Activated T-cell treated with anti-CD3 and anti-CD28 coated beads, Interleukin-2, amount 50 U/mL, for 72 hours (primary cell): ENCODE measurements around the gene ZNF492. TPM values are rescaled to one million over a fixed set of nuclear protein-coding genes. Genes with fewer than 3 reads are reported as not detected.
A peak's percentile ranks its signal among the peaks of the same experiment; 100 is the strongest.
"Not testable (repeated sequence)": the region's sequence is repeated elsewhere in the genome, so short reads cannot be mapped to it uniquely, and the experiment has no call there.

Experiments
- ATAC-seq, 2 donors: fragments of 150-1000 bp; cut with Tn5 transposase; replicated peaks in 1 of 2; 2 replicates each; pipeline ENCODE4 v1.10.0; 2021; ENCODE audit warnings: moderate library complexity in 2 of 2, mild to moderate bottlenecking in 1 of 2
- DNase-seq, 2 donors: peaks; one replicate each; pipeline ENCODE4 v3.0.0; 2021 to 2022; ENCODE audit warnings: mixed read lengths in 1 of 2
- H3K27ac Mint-ChIP-seq: one replicate; pipeline ENCODE4 v1.8.0; 2022; ENCODE audit warnings: mild to moderate bottlenecking, moderate library complexity, mixed read lengths
- H3K27me3 Mint-ChIP-seq: one replicate; pipeline ENCODE4 v1.8.0; 2022; ENCODE audit warnings: low read depth, mixed read lengths
- H3K36me3 Mint-ChIP-seq, 2 donors: one replicate each; pipeline ENCODE4 v1.8.0; 2022; ENCODE audit warnings: mixed read lengths in 2 of 2, mild to moderate bottlenecking in 1 of 2; ENCODE audit not compliant: insufficient read depth in 2 of 2
- H3K4me1 Mint-ChIP-seq: one replicate; pipeline ENCODE4 v1.8.0; 2022; ENCODE audit warnings: low read depth, mixed read lengths
- H3K4me3 Mint-ChIP-seq, 2 donors: one replicate each; pipeline ENCODE4 v1.8.0; 2022; ENCODE audit warnings: mild to moderate bottlenecking in 2 of 2, mixed read lengths in 2 of 2, moderate library complexity in 2 of 2
- H3K9me3 Mint-ChIP-seq, 2 donors: one replicate each; pipeline ENCODE4 v1.8.0; 2022; ENCODE audit warnings: mixed read lengths in 2 of 2
- total RNA-seq, 2 donors: library from RNA; stranded (reverse); gene quantifications; one replicate each; pipeline ENCODE4 v1.2.3, GENCODE V29; 2022

ZNF492 gene
- total RNA-seq, 2 donors from 2014 or later = 0.93 to 2.7 TPM

- DNase-seq (no peak), ATAC-seq (no peak)
- Mint-ChIP-seq H3K4me3 (no peak overlapping the region), H3K36me3 (peaks cover 2 to 8% of the 10 kb centered on the region in 2 donors), H3K4me1 (no peaks in the 10 kb centered on the region), H3K27me3 (no peaks in the 10 kb centered on the region), H3K27ac (no peak overlapping the region), H3K9me3 (peaks cover 2 to 5% of the 10 kb centered on the region in 2 donors)
Observed at GRCh38 chr19:22622020-22622419, 12.1 kb upstream of the ZNF492 start.

- Mint-ChIP-seq H3K4me1 (no peaks in the 10 kb centered on the region), H3K4me3 (no peak overlapping the region), H3K36me3 (peaks cover 2 to 8% of the 10 kb centered on the region in 2 donors), H3K9me3 (peaks cover 2 to 5% of the 10 kb centered on the region in 2 donors), H3K27me3 (no peaks in the 10 kb centered on the region), H3K27ac (no peak overlapping the region)
- ATAC-seq = no peak
- DNase-seq = no peak
Observed at GRCh38 chr19:22622901-22623840, 11.0 kb upstream of the ZNF492 start.

- DNase-seq (no peak), ATAC-seq (no peak)
- Mint-ChIP-seq H3K4me3 (no peak overlapping the region), H3K9me3 (peaks cover 2 to 3% of the 10 kb centered on the region in 2 donors), H3K4me1 (no peaks in the 10 kb centered on the region), H3K27me3 (no peaks in the 10 kb centered on the region), H3K27ac (no peak overlapping the region), H3K36me3 (peaks cover 2 to 8% of the 10 kb centered on the region in 2 donors)
Observed at GRCh38 chr19:22623841-22624221, 10.3 kb upstream of the ZNF492 start.

- DNase-seq = no peak
- no peaks in the 10 kb centered on the region for H3K4me1 Mint-ChIP-seq
- no peak for ATAC-seq
- H3K4me3 Mint-ChIP-seq = no peak overlapping the region
- H3K9me3 Mint-ChIP-seq = peaks cover 1 to 3% of the 10 kb centered on the region in 2 donors
- no peaks in the 10 kb centered on the region for H3K27me3 Mint-ChIP-seq
- H3K36me3 Mint-ChIP-seq = peaks cover 0 to 4% of the 10 kb centered on the region in 2 donors
- H3K27ac Mint-ChIP-seq = no peak overlapping the region
Observed at GRCh38 chr19:22625266-22626035, 8.7 kb upstream of the ZNF492 start.

- H3K9me3 Mint-ChIP-seq = peaks cover 0 to 1% of the 10 kb centered on the region in 2 donors
- H3K27me3 Mint-ChIP-seq = no peaks in the 10 kb centered on the region
- peaks cover 0 to 2% of the 10 kb centered on the region in 2 donors for H3K36me3 Mint-ChIP-seq
- no peak for DNase-seq
- no peak overlapping the region for H3K4me3 Mint-ChIP-seq
- no peak overlapping the region for H3K27ac Mint-ChIP-seq
- no peak for ATAC-seq
- no peaks in the 10 kb centered on the region for H3K4me1 Mint-ChIP-seq
Observed at GRCh38 chr19:22627526-22627925, 6.6 kb upstream of the ZNF492 start.

- no peak overlapping the region for H3K4me3 Mint-ChIP-seq
Observed at GRCh38 chr19:22628401-22628800, 5.7 kb upstream of the ZNF492 start.

GRCh38 chr19:22634450-22634827 lies 315 bp downstream of the ZNF492 start:
- H3K9me3 Mint-ChIP-seq = peaks cover 2 to 4% of the 10 kb centered on the region in 2 donors

More at GRCh38 chr19:22628401-22628800, 5.7 kb upstream of the ZNF492 start:
- H3K27me3 Mint-ChIP-seq = no peaks in the 10 kb centered on the region
- no peak for ATAC-seq
- no peak overlapping the region for H3K27ac Mint-ChIP-seq
- peaks cover 0 to 1% of the 10 kb centered on the region in 2 donors for H3K9me3 Mint-ChIP-seq
- DNase-seq = no peak
- H3K36me3 Mint-ChIP-seq = peaks cover 0 to 2% of the 10 kb centered on the region in 2 donors
- H3K4me1 Mint-ChIP-seq = no peaks in the 10 kb centered on the region

GRCh38 chr19:22685493-22685892 lies 51.4 kb downstream of the ZNF492 start:
- not testable (repeated sequence) for H3K4me1 Mint-ChIP-seq, H3K27me3 Mint-ChIP-seq, DNase-seq, H3K27ac Mint-ChIP-seq, ATAC-seq, H3K4me3 Mint-ChIP-seq
- peaks cover 8 to 11% of the 10 kb centered on the region in 2 donors for H3K9me3 Mint-ChIP-seq
- H3K36me3 Mint-ChIP-seq = peaks cover 3 to 28% of the 10 kb centered on the region in 2 donors

More at GRCh38 chr19:22634450-22634827, 315 bp downstream of the ZNF492 start:
- Mint-ChIP-seq H3K27ac (no peak overlapping the region), H3K4me3 (peak overlapping the region; percentile 86 to 92), H3K4me1 (no peaks in the 10 kb centered on the region), H3K27me3 (no peaks in the 10 kb centered on the region), H3K36me3 (peaks cover 2 to 15% of the 10 kb centered on the region in 2 donors)
- ATAC-seq (peak; percentile 36 to 53), DNase-seq (peak in 1 of 2 donors; percentile 9)

- not testable (repeated sequence) for H3K27ac Mint-ChIP-seq, DNase-seq, H3K4me3 Mint-ChIP-seq, H3K9me3 Mint-ChIP-seq, H3K27me3 Mint-ChIP-seq, H3K4me1 Mint-ChIP-seq, ATAC-seq
- peaks cover 5 to 19% of the 10 kb centered on the region in 2 donors for H3K36me3 Mint-ChIP-seq
Observed at GRCh38 chr19:22702661-22703060, 68.5 kb downstream of the ZNF492 start.

GRCh38 chr19:22703096-22703495 lies 69.0 kb downstream of the ZNF492 start:
- DNase-seq, H3K27me3 Mint-ChIP-seq, ATAC-seq, H3K27ac Mint-ChIP-seq, H3K4me3 Mint-ChIP-seq, H3K4me1 Mint-ChIP-seq, H3K9me3 Mint-ChIP-seq: not testable (repeated sequence)
- peaks cover 4 to 18% of the 10 kb centered on the region in 2 donors for H3K36me3 Mint-ChIP-seq

GRCh38 chr19:22708983-22709382 lies 74.9 kb downstream of the ZNF492 start:
- Mint-ChIP-seq H3K4me1 (no peaks in the 10 kb centered on the region), H3K27ac (no peak overlapping the region), H3K27me3 (no peaks in the 10 kb centered on the region), H3K36me3 (peaks cover 0 to 5% of the 10 kb centered on the region in 2 donors), H3K9me3 (peaks cover 4 to 6% of the 10 kb centered on the region in 2 donors), H3K4me3 (no peak overlapping the region)
- ATAC-seq = no peak
- no peak for DNase-seq
